HepG2 (cell line): ENCODE data around the gene LMTK2. TPM values are rescaled to one million over a fixed set of nuclear protein-coding genes. Genes with fewer than 3 reads are reported as not detected.

Experiments used
- HMG20A ChIP-seq: IDR thresholded peaks from 2 replicates; pipeline ENCODE4 v1.6.1; 2016; ENCODE audit warnings: borderline replicate concordance
- HNRNPK ChIP-seq: fragments of 200-400 bp; formaldehyde crosslinking; IDR thresholded peaks from 2 replicates; pipeline ENCODE4 v1.6.1; 2018; ENCODE audit warnings: low read length, low read depth, moderate library complexity, mild to moderate bottlenecking; ENCODE audit not compliant: poor library complexity, severe bottlenecking
- KAT7 ChIP-seq: IDR thresholded peaks from 2 replicates; pipeline ENCODE4 v1.6.1; 2018; ENCODE audit warnings: borderline replicate concordance, missing compliant biosample characterization
- NFKB2 ChIP-seq: sonication (generic); formaldehyde crosslinking; IDR thresholded peaks from 2 replicates; pipeline ENCODE4 v1.4.0; 2020; ENCODE audit warnings: missing genetic modification reagents, borderline replicate concordance
- SETDB1 ChIP-seq: sonication (generic); formaldehyde crosslinking; IDR thresholded peaks from 2 replicates; pipeline ENCODE4 v1.5.1; 2020; ENCODE audit warnings: missing genetic modification reagents, mild to moderate bottlenecking, borderline replicate concordance
- ZNF232 ChIP-seq: sonication (generic); formaldehyde crosslinking; IDR thresholded peaks from 2 replicates; pipeline ENCODE4 v1.4.0; 2020; ENCODE audit warnings: missing genetic modification reagents, borderline replicate concordance
- ZNF24 ChIP-seq: fragments of 450-650 bp; IDR thresholded peaks from 2 replicates; pipeline ENCODE4 v1.6.1; 2017; ENCODE audit warnings: antibody characterized with exemption, mild to moderate bottlenecking
- ZNF883 ChIP-seq: sonication (generic); formaldehyde crosslinking; IDR thresholded peaks from 2 replicates; pipeline ENCODE4 v1.5.1; 2020; ENCODE audit warnings: mild to moderate bottlenecking, missing genetic modification reagents; ENCODE audit errors: not compliant biosample characterization
- ZSCAN20 ChIP-seq: sonication (generic); formaldehyde crosslinking; IDR thresholded peaks from 2 replicates; pipeline ENCODE4 v1.4.0; 2020; ENCODE audit warnings: missing genetic modification reagents, mild to moderate bottlenecking, borderline replicate concordance
- polyA plus RNA-seq, 8 experiments: library from polyadenylated mRNA; depleted of rRNA in 3 of 8; stranded (reverse) in 7 of 8; unstranded in 1 of 8; fragments of >200 nt; fragmentation: Illumina TruSeq in 4 of 8; extraction: Trizol in 4 of 8; gene quantifications; 2 replicates each; pipeline versions ENCODE4 v1.2.1 to v1.2.3, GENCODE V29; 2011 to 2016; ENCODE audit warnings: low read depth in 4 of 8, missing spikeins in 1 of 8, mixed read lengths in 1 of 8; ENCODE audit not compliant: insufficient read depth in 1 of 8
- total RNA-seq, 5 experiments: library from RNA; depleted of rRNA; stranded (reverse); fragments of >200 nt; fragmentation: Illumina TruSeq; extraction: Trizol; gene quantifications; 2 replicates each; pipeline ENCODE4 v1.2.3, GENCODE V29; 2016; ENCODE audit warnings: low read depth in 1 of 5
- TF ChIP-seq, protein P1 (sequence below): sonication (generic); formaldehyde crosslinking; IDR thresholded peaks from 2 replicates; pipeline ENCODE4 v1.4.0; 2020; ENCODE audit warnings: mild to moderate bottlenecking, missing genetic modification reagents, borderline replicate concordance
- TF ChIP-seq, protein P2 (sequence below): fragments of 450-650 bp; IDR thresholded peaks from 2 replicates; pipeline ENCODE4 v1.6.1; 2017
- TF ChIP-seq, protein P3 (sequence below): sonication (generic); formaldehyde crosslinking; IDR thresholded peaks from 2 replicates; pipeline ENCODE4 v1.4.0; 2020; ENCODE audit warnings: missing genetic modification reagents
- TF ChIP-seq, protein P4 (sequence below): sonication (generic); formaldehyde crosslinking; IDR thresholded peaks from 2 replicates; pipeline ENCODE4 v1.5.1; 2020; ENCODE audit warnings: missing genetic modification reagents, mild to moderate bottlenecking, borderline replicate concordance
- TF ChIP-seq, protein P5 (sequence below): sonication (generic); formaldehyde crosslinking; IDR thresholded peaks from 2 replicates; pipeline ENCODE4 v1.4.0; 2020; ENCODE audit warnings: missing genetic modification reagents, borderline replicate concordance

Gene LMTK2
- total and polyA plus RNA-seq, 2 of the 13 experiments (the other 11 are each of a cell fraction or from before 2014, with no cell fraction given), result 9.5 to 11.7 TPM

DNA sequence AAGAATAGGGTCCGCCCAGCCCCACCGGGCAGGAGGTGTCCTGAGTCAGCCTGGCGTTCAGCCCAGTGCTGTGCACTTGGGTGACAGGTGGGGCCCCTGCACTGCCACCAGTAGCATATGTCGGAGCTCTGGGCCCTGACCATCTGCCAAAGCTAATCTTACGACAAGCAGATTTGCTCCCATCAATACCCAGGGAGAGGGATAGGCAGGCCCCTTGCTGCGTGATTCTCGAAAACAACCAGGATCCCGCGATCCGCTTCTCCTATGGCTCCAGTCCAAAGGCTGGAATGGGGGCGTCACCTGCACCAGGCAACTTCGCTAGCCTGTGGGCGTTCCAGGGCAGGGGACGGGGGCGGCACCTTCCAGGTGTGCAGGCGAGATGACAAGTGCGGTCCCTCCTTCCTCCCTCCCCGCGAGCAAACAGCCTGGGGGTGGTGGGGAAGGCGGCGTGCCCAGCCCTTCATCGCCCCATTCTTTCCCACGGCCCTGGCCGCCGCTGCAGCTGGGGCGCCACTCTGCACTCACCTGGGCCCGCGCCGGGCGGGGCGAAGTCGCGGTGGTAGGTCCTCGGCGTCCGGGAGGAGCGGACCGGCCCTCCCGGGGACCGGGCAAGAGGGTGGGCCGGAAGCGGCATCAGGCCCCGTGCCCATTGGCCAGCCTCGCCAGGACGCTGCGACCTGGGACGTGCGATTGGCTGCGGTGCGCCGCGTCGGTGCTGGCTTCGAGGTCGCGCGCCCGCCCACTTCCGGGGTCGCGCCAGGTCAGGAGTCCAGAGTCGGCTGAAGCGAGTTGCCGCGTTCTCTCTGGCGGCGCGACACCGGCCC is 145.2 kb downstream of the LMTK2 start, which contains the start of gene TECPR1 (continued):
- TF ChIP-seq, protein P1, sequence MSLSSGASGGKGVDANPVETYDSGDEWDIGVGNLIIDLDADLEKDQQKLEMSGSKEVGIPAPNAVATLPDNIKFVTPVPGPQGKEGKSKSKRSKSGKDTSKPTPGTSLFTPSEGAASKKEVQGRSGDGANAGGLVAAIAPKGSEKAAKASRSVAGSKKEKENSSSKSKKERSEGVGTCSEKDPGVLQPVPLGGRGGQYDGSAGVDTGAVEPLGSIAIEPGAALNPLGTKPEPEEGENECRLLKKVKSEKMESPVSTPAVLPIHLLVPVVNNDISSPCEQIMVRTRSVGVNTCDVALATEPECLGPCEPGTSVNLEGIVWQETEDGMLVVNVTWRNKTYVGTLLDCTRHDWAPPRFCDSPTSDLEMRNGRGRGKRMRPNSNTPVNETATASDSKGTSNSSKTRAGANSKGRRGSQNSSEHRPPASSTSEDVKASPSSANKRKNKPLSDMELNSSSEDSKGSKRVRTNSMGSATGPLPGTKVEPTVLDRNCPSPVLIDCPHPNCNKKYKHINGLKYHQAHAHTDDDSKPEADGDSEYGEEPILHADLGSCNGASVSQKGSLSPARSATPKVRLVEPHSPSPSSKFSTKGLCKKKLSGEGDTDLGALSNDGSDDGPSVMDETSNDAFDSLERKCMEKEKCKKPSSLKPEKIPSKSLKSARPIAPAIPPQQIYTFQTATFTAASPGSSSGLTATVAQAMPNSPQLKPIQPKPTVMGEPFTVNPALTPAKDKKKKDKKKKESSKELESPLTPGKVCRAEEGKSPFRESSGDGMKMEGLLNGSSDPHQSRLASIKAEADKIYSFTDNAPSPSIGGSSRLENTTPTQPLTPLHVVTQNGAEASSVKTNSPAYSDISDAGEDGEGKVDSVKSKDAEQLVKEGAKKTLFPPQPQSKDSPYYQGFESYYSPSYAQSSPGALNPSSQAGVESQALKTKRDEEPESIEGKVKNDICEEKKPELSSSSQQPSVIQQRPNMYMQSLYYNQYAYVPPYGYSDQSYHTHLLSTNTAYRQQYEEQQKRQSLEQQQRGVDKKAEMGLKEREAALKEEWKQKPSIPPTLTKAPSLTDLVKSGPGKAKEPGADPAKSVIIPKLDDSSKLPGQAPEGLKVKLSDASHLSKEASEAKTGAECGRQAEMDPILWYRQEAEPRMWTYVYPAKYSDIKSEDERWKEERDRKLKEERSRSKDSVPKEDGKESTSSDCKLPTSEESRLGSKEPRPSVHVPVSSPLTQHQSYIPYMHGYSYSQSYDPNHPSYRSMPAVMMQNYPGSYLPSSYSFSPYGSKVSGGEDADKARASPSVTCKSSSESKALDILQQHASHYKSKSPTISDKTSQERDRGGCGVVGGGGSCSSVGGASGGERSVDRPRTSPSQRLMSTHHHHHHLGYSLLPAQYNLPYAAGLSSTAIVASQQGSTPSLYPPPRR (CRISPR knock-in tag), result peak; percentile 60; the same call in 1 of the 2 replicates
- TF ChIP-seq HNRNPK (peak; percentile 38), NFKB2 (CRISPR knock-in tag) (no peak), ZNF24 (no peak), HMG20A (no peak; the same call in 1 of the 2 replicates), KAT7 (CRISPR knock-in tag) (peak; percentile 86), ZSCAN20 (CRISPR knock-in tag) (peak; percentile 72; the same call in 1 of the 2 replicates), ZNF883 (peak; percentile 71), ZNF232 (CRISPR knock-in tag) (no peak), SETDB1 (CRISPR knock-in tag) (no peak)
- TF ChIP-seq, protein P2, sequence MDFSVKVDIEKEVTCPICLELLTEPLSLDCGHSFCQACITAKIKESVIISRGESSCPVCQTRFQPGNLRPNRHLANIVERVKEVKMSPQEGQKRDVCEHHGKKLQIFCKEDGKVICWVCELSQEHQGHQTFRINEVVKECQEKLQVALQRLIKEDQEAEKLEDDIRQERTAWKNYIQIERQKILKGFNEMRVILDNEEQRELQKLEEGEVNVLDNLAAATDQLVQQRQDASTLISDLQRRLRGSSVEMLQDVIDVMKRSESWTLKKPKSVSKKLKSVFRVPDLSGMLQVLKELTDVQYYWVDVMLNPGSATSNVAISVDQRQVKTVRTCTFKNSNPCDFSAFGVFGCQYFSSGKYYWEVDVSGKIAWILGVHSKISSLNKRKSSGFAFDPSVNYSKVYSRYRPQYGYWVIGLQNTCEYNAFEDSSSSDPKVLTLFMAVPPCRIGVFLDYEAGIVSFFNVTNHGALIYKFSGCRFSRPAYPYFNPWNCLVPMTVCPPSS, result no peak
- TF ChIP-seq, protein P3, sequence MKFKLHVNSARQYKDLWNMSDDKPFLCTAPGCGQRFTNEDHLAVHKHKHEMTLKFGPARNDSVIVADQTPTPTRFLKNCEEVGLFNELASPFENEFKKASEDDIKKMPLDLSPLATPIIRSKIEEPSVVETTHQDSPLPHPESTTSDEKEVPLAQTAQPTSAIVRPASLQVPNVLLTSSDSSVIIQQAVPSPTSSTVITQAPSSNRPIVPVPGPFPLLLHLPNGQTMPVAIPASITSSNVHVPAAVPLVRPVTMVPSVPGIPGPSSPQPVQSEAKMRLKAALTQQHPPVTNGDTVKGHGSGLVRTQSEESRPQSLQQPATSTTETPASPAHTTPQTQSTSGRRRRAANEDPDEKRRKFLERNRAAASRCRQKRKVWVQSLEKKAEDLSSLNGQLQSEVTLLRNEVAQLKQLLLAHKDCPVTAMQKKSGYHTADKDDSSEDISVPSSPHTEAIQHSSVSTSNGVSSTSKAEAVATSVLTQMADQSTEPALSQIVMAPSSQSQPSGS, result peak; percentile 11; the same call in 1 of the 2 replicates
- TF ChIP-seq, protein P4, sequence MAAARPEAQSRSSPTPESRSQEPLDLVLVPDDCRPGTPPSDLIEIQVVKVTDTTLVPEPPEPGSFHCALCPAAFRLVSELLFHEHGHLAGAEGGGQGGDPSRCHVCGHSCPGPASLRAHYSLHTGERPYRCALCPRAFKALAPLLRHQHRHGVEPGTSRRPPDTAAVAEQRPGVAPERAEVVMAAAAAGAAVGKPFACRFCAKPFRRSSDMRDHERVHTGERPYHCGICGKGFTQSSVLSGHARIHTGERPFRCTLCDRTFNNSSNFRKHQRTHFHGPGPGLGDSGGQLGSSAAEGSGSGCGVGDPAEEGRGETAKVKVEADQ (CRISPR knock-in tag), result 0 out of 2 replicates have a peak, but pooled peaks have one; percentile 51
- TF ChIP-seq, protein P5, sequence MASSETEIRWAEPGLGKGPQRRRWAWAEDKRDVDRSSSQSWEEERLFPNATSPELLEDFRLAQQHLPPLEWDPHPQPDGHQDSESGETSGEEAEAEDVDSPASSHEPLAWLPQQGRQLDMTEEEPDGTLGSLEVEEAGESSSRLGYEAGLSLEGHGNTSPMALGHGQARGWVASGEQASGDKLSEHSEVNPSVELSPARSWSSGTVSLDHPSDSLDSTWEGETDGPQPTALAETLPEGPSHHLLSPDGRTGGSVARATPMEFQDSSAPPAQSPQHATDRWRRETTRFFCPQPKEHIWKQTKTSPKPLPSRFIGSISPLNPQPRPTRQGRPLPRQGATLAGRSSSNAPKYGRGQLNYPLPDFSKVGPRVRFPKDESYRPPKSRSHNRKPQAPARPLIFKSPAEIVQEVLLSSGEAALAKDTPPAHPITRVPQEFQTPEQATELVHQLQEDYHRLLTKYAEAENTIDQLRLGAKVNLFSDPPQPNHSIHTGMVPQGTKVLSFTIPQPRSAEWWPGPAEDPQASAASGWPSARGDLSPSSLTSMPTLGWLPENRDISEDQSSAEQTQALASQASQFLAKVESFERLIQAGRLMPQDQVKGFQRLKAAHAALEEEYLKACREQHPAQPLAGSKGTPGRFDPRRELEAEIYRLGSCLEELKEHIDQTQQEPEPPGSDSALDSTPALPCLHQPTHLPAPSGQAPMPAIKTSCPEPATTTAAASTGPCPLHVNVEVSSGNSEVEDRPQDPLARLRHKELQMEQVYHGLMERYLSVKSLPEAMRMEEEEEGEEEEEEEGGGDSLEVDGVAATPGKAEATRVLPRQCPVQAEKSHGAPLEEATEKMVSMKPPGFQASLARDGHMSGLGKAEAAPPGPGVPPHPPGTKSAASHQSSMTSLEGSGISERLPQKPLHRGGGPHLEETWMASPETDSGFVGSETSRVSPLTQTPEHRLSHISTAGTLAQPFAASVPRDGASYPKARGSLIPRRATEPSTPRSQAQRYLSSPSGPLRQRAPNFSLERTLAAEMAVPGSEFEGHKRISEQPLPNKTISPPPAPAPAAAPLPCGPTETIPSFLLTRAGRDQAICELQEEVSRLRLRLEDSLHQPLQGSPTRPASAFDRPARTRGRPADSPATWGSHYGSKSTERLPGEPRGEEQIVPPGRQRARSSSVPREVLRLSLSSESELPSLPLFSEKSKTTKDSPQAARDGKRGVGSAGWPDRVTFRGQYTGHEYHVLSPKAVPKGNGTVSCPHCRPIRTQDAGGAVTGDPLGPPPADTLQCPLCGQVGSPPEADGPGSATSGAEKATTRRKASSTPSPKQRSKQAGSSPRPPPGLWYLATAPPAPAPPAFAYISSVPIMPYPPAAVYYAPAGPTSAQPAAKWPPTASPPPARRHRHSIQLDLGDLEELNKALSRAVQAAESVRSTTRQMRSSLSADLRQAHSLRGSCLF (CRISPR knock-in tag), result no peak
